ENCODE data around the gene LIN54. TPM values are rescaled to one million over a fixed set of nuclear protein-coding genes. Genes with fewer than 3 reads are reported as not detected.

LIN54 gene
- total and polyA plus RNA-seq, 2 of the 13 experiments (the other 11 are each of a cell fraction or from before 2014, with no cell fraction given): 25.2 to 32.9 TPM

GRCh38 chr4:83010522-83011318 lies at the start of gene LIN54 (continued):
- TF ChIP-seq ZNF574 (CRISPR knock-in tag; IDR thresholded peaks at IDR 0.05) (peak; percentile 87), TARDBP (CRISPR knock-in tag; IDR thresholded peaks at IDR 0.05) (peak; percentile 51; the same call in 1 of the 2 replicates), IRF2 (CRISPR knock-in tag; IDR thresholded peaks at IDR 0.05) (peak; percentile 58; the same call in 1 of the 2 replicates), ZNF782 (CRISPR knock-in tag; IDR thresholded peaks at IDR 0.05; ENCODE audit: borderline replicate concordance) (no peak), ZFP82 (CRISPR knock-in tag; IDR thresholded peaks at IDR 0.05; ENCODE audit: borderline replicate concordance) (0 out of 2 replicates have a peak, but pooled peaks have one; percentile 51), SRSF9 (IDR thresholded peaks at IDR 0.05; ENCODE audit: borderline replicate concordance, insufficient read depth, low read depth, low read length, poor library complexity, severe bottlenecking) (no peak), ZBTB2 (CRISPR knock-in tag; IDR thresholded peaks at IDR 0.05; ENCODE audit: low read depth) (peak; percentile 83), SP2 (CRISPR knock-in tag; IDR thresholded peaks at IDR 0.05) (no peak), ZNF572 (CRISPR knock-in tag; IDR thresholded peaks at IDR 0.05) (no peak), ZNF552 (CRISPR knock-in tag; IDR thresholded peaks at IDR 0.05; ENCODE audit: borderline replicate concordance) (no peak), NKX3-1 (CRISPR knock-in tag; IDR thresholded peaks at IDR 0.05) (no peak), FOSL2 (CRISPR knock-in tag; IDR thresholded peaks at IDR 0.05) (no peak), ZNF672 (CRISPR knock-in tag; IDR thresholded peaks at IDR 0.05) (no peak), ZNF784 (CRISPR knock-in tag; IDR thresholded peaks at IDR 0.05; ENCODE audit: borderline replicate concordance) (no peak), MIER3 (CRISPR knock-in tag; IDR thresholded peaks at IDR 0.05; ENCODE audit: borderline replicate concordance) (no peak), AGO1 (IDR thresholded peaks at IDR 0.05; ENCODE audit: low read depth, low read length, poor library complexity, severe bottlenecking) (no peak)
- TF ChIP-seq, protein P1, sequence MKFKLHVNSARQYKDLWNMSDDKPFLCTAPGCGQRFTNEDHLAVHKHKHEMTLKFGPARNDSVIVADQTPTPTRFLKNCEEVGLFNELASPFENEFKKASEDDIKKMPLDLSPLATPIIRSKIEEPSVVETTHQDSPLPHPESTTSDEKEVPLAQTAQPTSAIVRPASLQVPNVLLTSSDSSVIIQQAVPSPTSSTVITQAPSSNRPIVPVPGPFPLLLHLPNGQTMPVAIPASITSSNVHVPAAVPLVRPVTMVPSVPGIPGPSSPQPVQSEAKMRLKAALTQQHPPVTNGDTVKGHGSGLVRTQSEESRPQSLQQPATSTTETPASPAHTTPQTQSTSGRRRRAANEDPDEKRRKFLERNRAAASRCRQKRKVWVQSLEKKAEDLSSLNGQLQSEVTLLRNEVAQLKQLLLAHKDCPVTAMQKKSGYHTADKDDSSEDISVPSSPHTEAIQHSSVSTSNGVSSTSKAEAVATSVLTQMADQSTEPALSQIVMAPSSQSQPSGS (CRISPR knock-in tag; IDR thresholded peaks at IDR 0.05): no peak
- TF ChIP-seq, protein P2, sequence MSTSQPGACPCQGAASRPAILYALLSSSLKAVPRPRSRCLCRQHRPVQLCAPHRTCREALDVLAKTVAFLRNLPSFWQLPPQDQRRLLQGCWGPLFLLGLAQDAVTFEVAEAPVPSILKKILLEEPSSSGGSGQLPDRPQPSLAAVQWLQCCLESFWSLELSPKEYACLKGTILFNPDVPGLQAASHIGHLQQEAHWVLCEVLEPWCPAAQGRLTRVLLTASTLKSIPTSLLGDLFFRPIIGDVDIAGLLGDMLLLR (CRISPR knock-in tag; IDR thresholded peaks at IDR 0.05): no peak
- TF ChIP-seq, protein P3, sequence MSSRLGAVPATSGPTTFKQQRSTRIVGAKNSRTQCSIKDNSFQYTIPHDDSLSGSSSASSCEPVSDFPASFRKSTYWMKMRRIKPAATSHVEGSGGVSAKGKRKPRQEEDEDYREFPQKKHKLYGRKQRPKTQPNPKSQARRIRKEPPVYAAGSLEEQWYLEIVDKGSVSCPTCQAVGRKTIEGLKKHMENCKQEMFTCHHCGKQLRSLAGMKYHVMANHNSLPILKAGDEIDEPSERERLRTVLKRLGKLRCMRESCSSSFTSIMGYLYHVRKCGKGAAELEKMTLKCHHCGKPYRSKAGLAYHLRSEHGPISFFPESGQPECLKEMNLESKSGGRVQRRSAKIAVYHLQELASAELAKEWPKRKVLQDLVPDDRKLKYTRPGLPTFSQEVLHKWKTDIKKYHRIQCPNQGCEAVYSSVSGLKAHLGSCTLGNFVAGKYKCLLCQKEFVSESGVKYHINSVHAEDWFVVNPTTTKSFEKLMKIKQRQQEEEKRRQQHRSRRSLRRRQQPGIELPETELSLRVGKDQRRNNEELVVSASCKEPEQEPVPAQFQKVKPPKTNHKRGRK (CRISPR knock-in tag; IDR thresholded peaks at IDR 0.05): no peak
